Thyroid gland (tissue), 4 donors: ENCODE results near the gene IFNGR2.

Source experiments
- POLR2A ChIP-seq, 2 donors: fragments of 450-650 bp; IDR thresholded peaks; one replicate each; pipeline ENCODE4 v1.6.1; 2017; ENCODE audit warnings: antibody characterized with exemption in 2 of 2, mild to moderate bottlenecking in 2 of 2, moderate library complexity in 1 of 2
- TF ChIP-seq, protein P1 (sequence below), 6 experiments: fragments of 200-600 bp in 3 of 6; fragments of 450-650 bp in 3 of 6; sonication (generic) in 3 of 6; IDR thresholded peaks; one replicate each; pipeline ENCODE4 v1.5.1; 2016 to 2019; ENCODE audit warnings: antibody characterized with exemption in 6 of 6, mild to moderate bottlenecking in 2 of 6, inconsistent platforms in 1 of 6, moderate library complexity in 1 of 6

DNA sequence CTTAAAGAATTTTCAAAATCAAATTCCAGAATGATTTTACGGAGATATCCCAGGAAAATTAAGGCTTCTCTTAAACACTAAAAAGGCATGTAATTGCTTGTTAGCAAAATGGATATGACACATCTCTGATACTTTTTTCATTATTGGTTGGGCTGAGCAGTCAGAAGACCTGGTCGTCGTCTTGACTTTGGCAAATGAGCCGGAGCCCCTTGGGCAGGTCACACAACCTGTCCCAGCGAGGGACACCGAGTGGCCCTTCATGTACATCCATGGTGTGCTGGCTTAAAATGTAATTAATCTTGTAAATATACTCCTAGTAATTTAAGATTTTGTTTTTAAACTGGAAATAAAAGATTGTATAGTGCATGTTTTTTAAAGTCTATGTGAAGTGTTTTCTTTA, 33.9 kb downstream of the IFNGR2 start:
- TF ChIP-seq, protein P1, sequence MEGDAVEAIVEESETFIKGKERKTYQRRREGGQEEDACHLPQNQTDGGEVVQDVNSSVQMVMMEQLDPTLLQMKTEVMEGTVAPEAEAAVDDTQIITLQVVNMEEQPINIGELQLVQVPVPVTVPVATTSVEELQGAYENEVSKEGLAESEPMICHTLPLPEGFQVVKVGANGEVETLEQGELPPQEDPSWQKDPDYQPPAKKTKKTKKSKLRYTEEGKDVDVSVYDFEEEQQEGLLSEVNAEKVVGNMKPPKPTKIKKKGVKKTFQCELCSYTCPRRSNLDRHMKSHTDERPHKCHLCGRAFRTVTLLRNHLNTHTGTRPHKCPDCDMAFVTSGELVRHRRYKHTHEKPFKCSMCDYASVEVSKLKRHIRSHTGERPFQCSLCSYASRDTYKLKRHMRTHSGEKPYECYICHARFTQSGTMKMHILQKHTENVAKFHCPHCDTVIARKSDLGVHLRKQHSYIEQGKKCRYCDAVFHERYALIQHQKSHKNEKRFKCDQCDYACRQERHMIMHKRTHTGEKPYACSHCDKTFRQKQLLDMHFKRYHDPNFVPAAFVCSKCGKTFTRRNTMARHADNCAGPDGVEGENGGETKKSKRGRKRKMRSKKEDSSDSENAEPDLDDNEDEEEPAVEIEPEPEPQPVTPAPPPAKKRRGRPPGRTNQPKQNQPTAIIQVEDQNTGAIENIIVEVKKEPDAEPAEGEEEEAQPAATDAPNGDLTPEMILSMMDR (IDR thresholded peaks at IDR 0.05), result no peak
- no peak for TF ChIP-seq POLR2A (IDR thresholded peaks at IDR 0.05)
